NOMO-1 treated with DMSO at 0.1 percent for 48 hours (cell line): Measurements from ENCODE around the gene DNAJC16.
"Not testable (repeated sequence)": the region's sequence is repeated elsewhere in the genome, so short reads cannot be mapped to it uniquely, and the experiment has no call there.

Experiments
- DNase-seq: peaks from one replicate; lab custom pipeline; 2025; ENCODE audit not compliant: unreplicated experiment; lab: John Stamatoyannopoulos, UW

Gene DNAJC16

DNA sequence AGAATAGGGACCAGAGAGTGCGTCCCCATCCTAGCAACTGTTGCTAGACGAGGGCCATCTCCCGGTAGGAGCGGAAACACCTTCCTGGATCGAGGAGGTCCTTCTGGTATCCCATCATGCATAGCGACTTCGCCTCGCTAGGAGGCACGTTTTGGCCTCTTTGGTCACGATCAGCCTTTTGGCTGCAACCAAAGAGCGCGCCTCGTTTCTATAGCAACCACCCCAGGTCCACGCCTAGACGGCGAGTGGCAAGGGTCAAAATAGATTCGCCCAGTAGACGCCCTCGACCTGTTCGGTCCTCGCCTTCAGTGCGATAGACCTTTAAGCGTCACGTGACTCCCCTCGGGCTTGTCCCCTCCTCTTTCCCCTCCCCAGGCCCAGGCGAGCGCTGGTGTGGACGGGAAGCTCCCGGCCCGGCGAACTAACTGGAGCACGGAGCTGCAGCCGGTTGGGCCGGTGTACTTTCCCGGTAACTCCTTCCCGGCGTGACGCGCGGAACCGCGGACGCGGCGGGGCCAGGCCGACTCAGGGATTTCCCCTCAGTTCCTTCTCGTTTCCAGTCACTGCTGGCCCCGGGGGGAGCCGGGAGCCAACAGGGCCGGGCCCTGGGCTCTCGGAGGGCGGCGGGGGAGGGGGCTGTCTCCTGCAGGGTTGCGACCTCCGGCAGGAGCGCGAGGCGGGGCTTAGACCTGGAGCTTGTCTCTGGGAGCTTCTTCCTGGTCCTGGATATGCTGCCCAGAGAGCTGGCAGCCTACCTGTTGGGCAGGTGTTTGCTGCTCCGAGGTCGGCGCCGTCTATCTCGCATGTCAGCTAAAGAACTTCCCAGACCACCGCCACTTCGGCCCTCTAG is at the start of gene DNAJC16:
Gene DNAJC16, plus strand, starts transcription at position 359 of the 850 bp plus-strand sequence. CDS start 2,258 bp downstream, outside the sequence.
- peak; percentile 99 for DNase-seq

DNA sequence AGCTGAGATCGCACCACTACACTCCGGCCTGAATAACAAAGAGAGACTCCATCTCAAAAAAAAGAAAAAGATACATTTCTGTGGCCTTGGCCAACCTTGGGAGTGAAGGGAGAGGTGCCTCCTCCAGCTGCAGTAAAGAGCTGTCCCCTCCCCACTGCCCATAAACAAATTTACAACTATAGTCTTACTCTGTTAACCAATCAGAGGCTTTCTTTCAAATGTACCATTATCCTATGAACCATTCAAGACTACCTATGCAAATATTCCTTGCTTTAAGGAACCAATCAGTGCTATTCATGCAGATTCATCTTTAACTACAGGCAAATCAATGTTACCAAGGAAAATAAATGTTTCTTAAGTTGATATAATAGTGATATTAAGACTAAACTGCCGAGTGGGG is 49.7 kb upstream of the DNAJC16 start:
- DNase-seq, result no peak

DNA sequence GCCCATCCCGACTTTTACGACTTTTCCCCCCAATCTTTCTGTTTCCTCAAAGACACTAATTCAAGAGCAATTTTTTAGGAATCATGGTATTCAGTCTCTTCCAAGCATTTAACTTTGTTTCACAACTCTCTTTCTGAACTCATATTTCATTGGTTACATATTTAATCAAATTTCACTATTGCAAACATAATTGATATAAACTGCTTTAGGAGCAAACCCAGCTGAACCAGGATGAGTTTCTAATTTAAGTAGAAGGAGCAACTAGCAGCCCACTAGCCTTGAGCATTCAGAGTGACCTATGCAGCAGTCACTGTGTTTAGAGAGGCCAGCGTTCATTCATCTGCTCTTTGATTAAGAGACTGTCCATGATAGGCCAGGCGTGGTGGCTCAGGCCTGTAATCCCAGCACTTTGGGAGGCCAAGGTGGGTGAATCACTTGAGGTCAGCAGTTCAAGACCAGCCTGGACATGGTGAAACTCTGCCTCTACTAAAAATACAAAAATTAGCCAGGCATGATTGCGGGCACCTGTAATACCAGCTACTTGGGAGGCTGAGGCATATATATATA is 48.9 kb upstream of the DNAJC16 start:
- no peak for DNase-seq

GRCh38 chr1:15479654-15480347 is 46.8 kb upstream of the DNAJC16 start:
- no peak for DNase-seq

DNA sequence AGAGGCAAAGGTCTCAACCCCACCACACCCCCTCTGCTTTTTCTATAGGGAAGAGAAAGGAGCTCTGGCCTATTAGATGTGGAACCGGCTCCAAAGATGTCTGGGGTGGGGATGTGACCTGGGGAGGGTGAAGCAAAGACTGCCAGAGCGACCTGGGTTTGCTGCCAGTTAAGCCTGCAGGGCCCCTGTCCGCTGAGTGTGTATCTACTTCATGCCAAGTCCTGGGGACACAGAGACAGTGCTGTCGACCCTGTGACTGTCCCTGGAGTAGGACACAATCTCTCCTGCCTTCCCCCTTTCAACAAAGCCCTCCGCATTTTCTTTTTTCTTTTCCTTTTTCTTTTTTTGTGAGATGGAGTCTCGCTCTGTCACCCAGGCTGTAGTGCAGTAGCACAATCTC is 44.2 kb upstream of the DNAJC16 start:
- not testable (repeated sequence) for DNase-seq

- DNase-seq, result not testable (repeated sequence)
These were observed 43.6 kb upstream of the DNAJC16 start for GRCh38 chr1:15482983-15483543.

DNA sequence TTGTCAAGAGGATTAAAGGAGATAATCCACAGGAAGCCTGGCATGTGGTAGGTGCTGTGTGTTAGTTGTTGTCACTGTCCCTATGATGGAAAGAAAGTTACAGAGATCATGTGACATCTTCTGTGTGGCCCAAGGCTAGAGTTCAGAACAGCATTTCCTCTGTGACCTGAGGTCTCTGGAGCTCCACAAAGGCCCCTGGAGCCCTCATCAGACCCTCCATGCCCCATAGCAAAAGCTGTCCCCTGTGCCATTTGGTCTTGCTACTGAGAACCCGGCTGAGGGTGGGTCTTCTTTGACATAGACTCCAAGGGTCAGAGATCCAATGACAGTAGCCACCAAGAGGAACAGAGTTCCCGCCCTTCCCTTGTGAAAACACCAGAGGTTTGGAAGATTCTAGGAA is 42.7 kb upstream of the DNAJC16 start:
- DNase-seq, result no peak

- DNase-seq, result not testable (repeated sequence)
These were observed 42.2 kb upstream of the DNAJC16 start for GRCh38 chr1:15484443-15484842.

DNA sequence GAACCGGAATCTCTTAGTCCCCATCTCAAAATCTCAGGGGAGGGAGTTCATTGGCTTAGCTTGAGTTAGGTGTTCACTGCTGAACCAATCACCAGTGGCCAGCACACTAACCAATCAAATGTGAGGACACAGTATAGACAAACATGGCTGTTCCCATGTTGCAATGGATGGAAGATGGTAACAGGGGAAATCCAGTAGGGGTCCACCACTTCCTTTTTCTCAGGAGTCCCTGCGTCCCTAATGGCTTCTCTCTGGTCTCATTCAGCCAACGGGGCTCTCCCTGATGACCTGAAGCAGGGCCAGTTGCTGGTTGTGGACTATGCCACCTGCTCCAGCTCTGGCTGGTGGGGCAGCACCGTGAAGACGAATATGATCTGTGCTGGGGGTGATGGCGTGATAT is 41.0 kb upstream of the DNAJC16 start:
- no peak for DNase-seq

- DNase-seq, result not testable (repeated sequence)
These were observed 39.6 kb upstream of the DNAJC16 start for GRCh38 chr1:15486844-15487610.

- no peak for DNase-seq
These were observed 38.3 kb upstream of the DNAJC16 start for GRCh38 chr1:15488371-15488770.

DNA sequence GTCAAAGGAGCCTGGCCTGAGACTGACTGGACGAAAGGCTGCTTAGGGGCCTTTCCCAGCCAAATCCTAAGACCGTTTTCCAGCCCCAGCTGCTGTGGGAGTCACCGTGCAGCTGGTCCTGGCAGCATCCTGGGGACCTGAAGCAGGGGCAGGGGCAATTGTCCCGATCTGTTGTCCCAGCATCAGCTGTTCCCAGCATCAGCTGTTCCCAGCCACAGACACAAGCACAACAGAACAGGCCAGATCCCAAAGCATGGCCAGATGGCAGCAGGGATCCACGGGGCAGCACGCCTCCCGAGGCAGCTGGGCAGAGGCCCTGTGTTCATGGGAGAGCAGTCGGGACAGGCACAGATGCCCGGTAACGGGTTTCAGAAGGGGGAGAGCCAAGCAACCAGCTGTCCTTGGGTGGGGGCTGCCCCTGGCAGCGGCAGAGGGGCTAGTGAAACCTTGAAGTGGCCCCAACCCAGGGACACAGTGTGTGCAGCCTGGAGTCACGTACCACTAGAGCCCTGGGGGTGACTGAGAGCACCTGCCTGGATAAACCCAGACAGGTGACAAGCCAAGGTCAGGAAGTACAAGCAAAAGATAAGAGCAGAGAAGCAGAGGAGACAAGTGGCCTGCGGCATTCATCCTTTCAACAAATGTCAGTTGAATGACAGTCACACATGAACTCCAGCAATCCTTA is 37.5 kb upstream of the DNAJC16 start:
- DNase-seq, result no peak

DNA sequence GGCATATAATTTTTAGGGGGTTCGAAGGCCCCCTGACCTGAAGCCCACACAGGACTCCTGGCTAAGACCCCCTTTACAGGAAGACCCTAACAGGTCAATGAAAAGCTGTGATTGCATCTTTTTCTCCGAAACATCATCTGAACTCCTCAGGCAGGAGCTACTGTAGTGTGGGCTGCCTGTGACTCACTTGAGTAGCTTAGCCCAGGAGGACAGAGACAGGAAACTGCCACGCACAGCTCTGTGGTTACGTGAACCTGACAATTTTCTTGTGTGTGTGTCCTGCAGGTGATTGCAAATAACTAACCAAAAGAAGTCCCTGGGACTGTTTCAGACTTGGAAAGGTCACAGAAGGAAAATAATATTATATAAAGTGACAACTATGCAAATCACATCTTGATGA is 35.6 kb upstream of the DNAJC16 start:
- not testable (repeated sequence) for DNase-seq

- DNase-seq, result no peak
These were observed 34.1 kb upstream of the DNAJC16 start for GRCh38 chr1:15492596-15492995.

- no peak for DNase-seq
These were observed 32.7 kb upstream of the DNAJC16 start for GRCh38 chr1:15493869-15494390.

- DNase-seq, result no peak
These were observed 26.2 kb upstream of the DNAJC16 start for GRCh38 chr1:15500184-15501178.

- peak; percentile 38 for DNase-seq
These were observed 25.2 kb upstream of the DNAJC16 start for GRCh38 chr1:15501208-15502032.

- DNase-seq, result no peak
These were observed 22.2 kb upstream of the DNAJC16 start for GRCh38 chr1:15504436-15504835.
